ENCODE measurements around the gene TMBIM4. TPM values are rescaled to one million over a fixed set of nuclear protein-coding genes. Genes with fewer than 3 reads are reported as not detected.

The TMBIM4 gene
- total RNA-seq, 1 experiment from 2014 or later = 151 TPM

DNA sequence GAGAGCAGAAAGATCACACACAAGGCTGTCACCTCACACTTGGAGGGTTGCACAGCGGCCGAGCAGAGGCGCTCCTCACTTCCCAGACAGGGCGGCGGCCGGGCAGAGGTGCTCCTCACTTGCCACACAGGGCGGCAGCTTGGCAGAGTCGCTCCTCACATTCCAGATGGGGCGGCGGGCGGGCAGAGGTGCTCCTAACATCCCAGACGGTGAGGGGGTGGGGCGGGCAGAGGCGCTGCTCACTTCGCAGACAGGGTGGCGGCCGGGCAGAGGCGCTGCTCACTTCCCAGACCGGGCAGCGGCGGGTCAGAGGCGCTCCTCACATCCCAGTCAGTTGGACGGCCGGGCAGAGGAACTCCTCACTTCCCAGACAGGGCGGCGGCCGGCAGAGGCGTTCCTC lies 9.1 kb downstream of the TMBIM4 start:
- Histone ChIP-seq H3K36me3 (ENCODE audit: insufficient read depth, low read length) (peaks cover 13% of the 10 kb centered on the region), H3K4me2 (ENCODE audit: low read depth, low read length, poor library complexity, severe bottlenecking) (no peak overlapping the region), H3K4me3 (ENCODE audit: low read length) (no peak overlapping the region), H2AFZ (ENCODE audit: low read length) (no peak overlapping the region), H3K9me2 (replicated peaks; ENCODE audit: insufficient read depth, low read length) (no peaks in the 10 kb centered on the region), H3K9me3 (ENCODE audit: low read length) (0 out of 2 replicates have a peak, but pooled peaks cover under 1% of the 10 kb centered on the region), H3K79me2 (ENCODE audit: low read length) (peaks cover 88% of the 10 kb centered on the region), H3K27ac (ENCODE audit: low read length) (no peak overlapping the region), H3K9ac (ENCODE audit: low read length) (no peak overlapping the region), H4K20me1 (ENCODE audit: insufficient read depth, low read depth, low read length) (no peaks in the 10 kb centered on the region), H3K27me3 (ENCODE audit: low read length) (no peaks in the 10 kb centered on the region), H3K4me1 (ENCODE audit: low read length) (peaks cover 3% of the 10 kb centered on the region)
- no peak for DNase-seq

DNA sequence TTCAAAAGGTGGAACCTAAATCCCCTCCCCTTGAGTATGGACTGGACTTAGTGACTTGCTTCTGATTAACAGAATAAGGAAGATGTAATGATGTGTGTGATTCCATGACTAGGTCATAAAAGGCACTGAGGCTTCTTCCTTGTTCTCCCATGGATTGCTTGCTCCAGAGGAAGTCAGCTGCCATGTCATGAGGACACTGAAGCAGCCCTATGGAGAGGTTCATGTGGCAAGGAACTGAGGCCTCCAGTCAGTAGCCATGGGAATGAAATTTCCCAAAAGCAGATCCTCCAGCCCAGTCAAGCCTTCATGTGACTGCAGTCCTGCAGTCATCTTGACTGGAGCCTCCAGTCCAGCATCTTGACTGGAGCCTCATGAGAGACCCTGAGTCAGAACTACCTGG lies 10.7 kb downstream of the TMBIM4 start:
- no peak overlapping the region for H3K4me3 ChIP-seq (ENCODE audit: low read length)
- H3K27ac ChIP-seq (ENCODE audit: low read length) = no peak overlapping the region
- H3K36me3 ChIP-seq (ENCODE audit: insufficient read depth, low read length) = 0 out of 2 replicates have a peak, but pooled peaks cover 6% of the 10 kb centered on the region
- H3K27me3 ChIP-seq (ENCODE audit: low read length) = no peaks in the 10 kb centered on the region
- H4K20me1 ChIP-seq (ENCODE audit: insufficient read depth, low read depth, low read length) = no peaks in the 10 kb centered on the region
- no peak for DNase-seq
- no peak overlapping the region for H3K9ac ChIP-seq (ENCODE audit: low read length)
- no peaks in the 10 kb centered on the region for H3K9me3 ChIP-seq (ENCODE audit: low read length)
- H3K79me2 ChIP-seq (ENCODE audit: low read length) = peaks cover 88% of the 10 kb centered on the region
- peaks cover 3% of the 10 kb centered on the region for H3K4me1 ChIP-seq (ENCODE audit: low read length)
- H2AFZ ChIP-seq (ENCODE audit: low read length) = no peak overlapping the region
- H3K9me2 ChIP-seq (replicated peaks; ENCODE audit: insufficient read depth, low read length) = no peaks in the 10 kb centered on the region
- H3K4me2 ChIP-seq (ENCODE audit: low read depth, low read length, poor library complexity, severe bottlenecking) = no peak overlapping the region

DNA sequence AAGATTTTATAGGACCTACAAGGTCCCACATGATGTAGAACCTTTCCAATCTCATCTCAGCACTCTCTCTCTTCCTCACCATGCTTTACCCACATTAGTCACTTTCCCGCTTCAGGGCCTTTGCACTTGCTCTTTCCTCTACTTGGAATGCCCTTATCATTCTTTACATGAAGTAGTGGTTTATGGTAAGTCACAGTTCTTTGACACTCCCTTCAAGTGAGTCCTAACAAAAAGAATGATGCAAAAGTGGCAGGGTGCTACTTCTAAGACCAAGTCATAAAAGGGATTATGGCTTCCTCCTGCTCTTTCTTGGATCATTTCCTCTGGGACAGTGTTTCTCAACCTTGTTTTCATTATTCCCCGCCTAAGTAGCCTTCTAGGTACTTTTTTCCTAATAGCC lies 13.1 kb downstream of the TMBIM4 start:
- Histone ChIP-seq H3K9me3 (ENCODE audit: low read length) (no peaks in the 10 kb centered on the region), H3K36me3 (ENCODE audit: insufficient read depth, low read length) (peaks cover 9% of the 10 kb centered on the region; the same call in 1 of the 2 replicates), H3K4me1 (ENCODE audit: low read length) (no peaks in the 10 kb centered on the region; the same call in 1 of the 2 replicates), H4K20me1 (ENCODE audit: insufficient read depth, low read depth, low read length) (no peaks in the 10 kb centered on the region), H3K4me2 (ENCODE audit: low read depth, low read length, poor library complexity, severe bottlenecking) (no peak overlapping the region), H3K79me2 (ENCODE audit: low read length) (peaks cover 81% of the 10 kb centered on the region), H3K27me3 (ENCODE audit: low read length) (no peaks in the 10 kb centered on the region), H2AFZ (ENCODE audit: low read length) (no peak overlapping the region), H3K9me2 (replicated peaks; ENCODE audit: insufficient read depth, low read length) (no peaks in the 10 kb centered on the region), H3K27ac (ENCODE audit: low read length) (no peak overlapping the region), H3K4me3 (ENCODE audit: low read length) (no peak overlapping the region), H3K9ac (ENCODE audit: low read length) (no peak overlapping the region)
- no peak for DNase-seq

DNA sequence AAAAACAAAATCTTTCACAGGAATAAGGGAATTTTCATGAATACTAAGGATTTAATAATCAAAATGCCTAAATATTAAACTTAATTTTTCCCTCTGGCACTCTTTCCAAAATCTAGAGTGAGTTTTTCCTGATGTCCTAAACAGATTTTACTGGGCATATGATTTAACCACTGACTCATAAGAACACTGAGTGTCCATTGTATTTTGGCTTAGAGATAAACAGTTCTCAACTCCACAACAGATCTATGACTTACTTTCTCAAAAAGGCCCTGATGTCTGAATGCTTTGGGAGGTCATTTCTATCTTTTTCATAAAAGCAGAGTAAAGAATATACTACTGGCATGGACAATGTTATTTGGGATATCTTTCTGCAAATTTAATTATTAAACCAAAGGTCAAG lies 15.0 kb downstream of the TMBIM4 start:
- H3K4me3 ChIP-seq (ENCODE audit: low read length) = no peak overlapping the region
- no peak for DNase-seq
- no peaks in the 10 kb centered on the region for H4K20me1 ChIP-seq (ENCODE audit: insufficient read depth, low read depth, low read length)
- H3K9me3 ChIP-seq (ENCODE audit: low read length) = no peaks in the 10 kb centered on the region
- no peaks in the 10 kb centered on the region for H3K9me2 ChIP-seq (replicated peaks; ENCODE audit: insufficient read depth, low read length)
- no peak overlapping the region for H3K27ac ChIP-seq (ENCODE audit: low read length)
- H3K4me1 ChIP-seq (ENCODE audit: low read length) = no peaks in the 10 kb centered on the region; the same call in 1 of the 2 replicates
- H3K4me2 ChIP-seq (ENCODE audit: low read depth, low read length, poor library complexity, severe bottlenecking) = no peak overlapping the region
- H2AFZ ChIP-seq (ENCODE audit: low read length) = no peak overlapping the region
- H3K79me2 ChIP-seq (ENCODE audit: low read length) = peaks cover 72% of the 10 kb centered on the region
- H3K27me3 ChIP-seq (ENCODE audit: low read length) = no peaks in the 10 kb centered on the region
- peaks cover 10% of the 10 kb centered on the region; the same call in 1 of the 2 replicates for H3K36me3 ChIP-seq (ENCODE audit: insufficient read depth, low read length)
- H3K9ac ChIP-seq (ENCODE audit: low read length) = no peak overlapping the region

DNA sequence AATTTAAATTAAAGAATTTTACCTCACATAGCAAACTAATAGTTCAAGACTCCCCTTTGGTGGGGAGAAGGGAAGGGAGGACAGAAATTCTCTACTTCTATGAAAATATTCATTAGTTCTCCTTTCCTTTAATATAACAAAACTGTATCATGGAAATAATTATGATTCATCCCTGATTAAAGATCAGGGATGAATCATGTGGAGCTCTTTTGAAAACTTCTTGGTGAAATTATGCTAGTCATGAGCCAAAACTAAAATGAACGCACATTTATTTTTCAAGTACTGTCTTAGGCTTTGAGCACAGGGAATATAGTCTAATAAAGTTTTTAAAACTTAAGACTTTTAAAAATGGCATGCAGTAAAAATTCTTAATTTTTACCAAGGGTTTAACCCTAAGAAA lies 17.1 kb downstream of the TMBIM4 start:
- no peaks in the 10 kb centered on the region for H3K4me1 ChIP-seq (ENCODE audit: low read length)
- H3K4me2 ChIP-seq (ENCODE audit: low read depth, low read length, poor library complexity, severe bottlenecking) = no peak overlapping the region
- no peak overlapping the region for H3K4me3 ChIP-seq (ENCODE audit: low read length)
- H3K27me3 ChIP-seq (ENCODE audit: low read length) = no peaks in the 10 kb centered on the region
- H3K9me2 ChIP-seq (replicated peaks; ENCODE audit: insufficient read depth, low read length) = no peaks in the 10 kb centered on the region
- peaks cover 9% of the 10 kb centered on the region; the same call in 1 of the 2 replicates for H3K36me3 ChIP-seq (ENCODE audit: insufficient read depth, low read length)
- no peaks in the 10 kb centered on the region for H3K9me3 ChIP-seq (ENCODE audit: low read length)
- no peak overlapping the region for H2AFZ ChIP-seq (ENCODE audit: low read length)
- H3K27ac ChIP-seq (ENCODE audit: low read length) = no peak overlapping the region
- peaks cover 61% of the 10 kb centered on the region for H3K79me2 ChIP-seq (ENCODE audit: low read length)
- H3K9ac ChIP-seq (ENCODE audit: low read length) = no peak overlapping the region
- DNase-seq = no peak
- H4K20me1 ChIP-seq (ENCODE audit: insufficient read depth, low read depth, low read length) = no peaks in the 10 kb centered on the region

DNA sequence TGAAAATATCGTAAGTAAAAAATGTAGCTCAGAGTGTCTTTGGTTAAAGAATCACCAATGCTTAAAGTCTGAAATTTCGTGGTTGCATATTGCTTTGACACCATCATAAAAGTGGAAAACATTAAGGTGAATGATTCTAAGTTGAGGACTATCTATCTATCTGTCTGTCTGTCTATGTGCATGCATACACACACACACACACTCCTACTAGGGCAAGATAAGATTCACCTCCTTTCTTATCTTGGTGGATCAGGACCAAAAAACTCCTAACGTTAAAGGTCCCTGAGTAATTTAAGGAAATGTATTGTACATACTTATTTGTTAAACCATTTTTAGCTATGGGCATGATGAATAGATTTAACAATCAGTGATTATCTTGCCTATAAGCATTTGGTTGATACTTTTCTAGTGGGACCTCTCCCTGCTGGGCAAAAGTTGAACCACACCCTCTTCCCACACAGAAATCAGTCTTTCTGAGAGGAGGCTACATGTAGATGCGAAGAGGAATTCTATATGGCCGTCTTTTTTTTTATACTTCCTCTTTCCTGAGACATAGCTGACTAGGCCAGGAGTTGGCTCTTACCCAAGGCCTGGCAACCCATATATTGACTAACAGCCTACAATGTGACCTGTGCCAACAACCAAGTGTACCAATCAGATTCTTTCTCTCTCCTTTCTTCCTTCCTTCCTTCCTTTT lies 19.9 kb downstream of the TMBIM4 start:
- Histone ChIP-seq H4K20me1 (ENCODE audit: insufficient read depth, low read depth, low read length) (no peaks in the 10 kb centered on the region), H3K9me3 (ENCODE audit: low read length) (no peaks in the 10 kb centered on the region), H3K79me2 (ENCODE audit: low read length) (peaks cover 32% of the 10 kb centered on the region), H2AFZ (ENCODE audit: low read length) (no peak overlapping the region), H3K27me3 (ENCODE audit: low read length) (no peaks in the 10 kb centered on the region), H3K36me3 (ENCODE audit: insufficient read depth, low read length) (peaks cover 14% of the 10 kb centered on the region; the same call in 1 of the 2 replicates), H3K4me2 (ENCODE audit: low read depth, low read length, poor library complexity, severe bottlenecking) (no peak overlapping the region), H3K4me3 (ENCODE audit: low read length) (no peak overlapping the region), H3K4me1 (ENCODE audit: low read length) (no peaks in the 10 kb centered on the region), H3K9me2 (replicated peaks; ENCODE audit: insufficient read depth, low read length) (no peaks in the 10 kb centered on the region), H3K9ac (ENCODE audit: low read length) (no peak overlapping the region), H3K27ac (ENCODE audit: low read length) (no peak overlapping the region)
- no peak for DNase-seq

DNA sequence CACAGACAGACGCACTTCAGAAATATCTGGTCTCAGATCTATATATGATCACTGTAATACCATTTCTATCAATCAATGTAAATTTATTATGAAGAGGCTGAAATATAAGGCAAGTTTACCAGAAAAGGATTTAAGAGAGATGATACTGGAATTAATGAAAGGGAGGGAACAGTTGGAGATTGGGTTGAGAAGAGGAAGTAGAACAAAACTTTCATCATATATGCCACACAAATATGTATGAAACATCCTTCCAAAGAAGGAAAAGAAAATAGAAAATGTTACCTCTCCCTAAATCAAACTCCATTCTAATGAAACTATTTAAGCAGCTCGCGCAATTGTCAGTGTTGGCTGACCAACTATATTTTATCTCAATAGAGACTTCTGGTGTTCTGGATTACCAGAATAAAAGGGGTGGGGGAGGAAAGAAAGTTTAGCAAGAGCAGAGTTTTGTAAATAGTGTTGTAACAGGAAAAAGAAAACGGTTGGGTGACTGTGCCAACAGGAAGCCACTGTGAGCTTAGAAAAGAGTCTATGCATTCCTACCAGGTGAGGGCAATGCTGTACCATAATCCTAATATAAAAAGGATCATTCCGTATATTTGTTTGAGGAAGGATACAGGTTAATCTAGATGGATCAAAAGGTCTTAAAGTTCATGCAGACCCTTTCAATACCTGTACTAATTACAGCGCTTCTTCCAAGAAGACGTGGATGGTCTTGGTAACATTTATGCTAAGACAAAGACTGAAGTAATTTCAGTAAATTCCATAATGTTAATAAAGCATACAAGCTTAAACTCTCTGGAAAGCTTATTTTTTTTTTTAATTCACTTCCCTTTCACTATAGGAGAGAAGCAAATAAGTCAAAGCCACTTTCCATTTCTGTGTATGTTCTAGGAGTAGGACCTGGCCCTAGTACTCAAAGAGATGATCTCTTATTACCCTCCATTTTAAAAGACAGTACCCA lies 24.7 kb downstream of the TMBIM4 start:
- no peak for DNase-seq
- no peaks in the 10 kb centered on the region for H3K27me3 ChIP-seq (ENCODE audit: low read length)
- H3K36me3 ChIP-seq (ENCODE audit: insufficient read depth, low read length) = peaks cover 43% of the 10 kb centered on the region
- peaks cover 10% of the 10 kb centered on the region; the same call in 1 of the 2 replicates for H3K9me3 ChIP-seq (ENCODE audit: low read length)
- no peaks in the 10 kb centered on the region for H4K20me1 ChIP-seq (ENCODE audit: insufficient read depth, low read depth, low read length)
- H3K27ac ChIP-seq (ENCODE audit: low read length) = no peak overlapping the region
- peaks cover 23% of the 10 kb centered on the region for H3K79me2 ChIP-seq (ENCODE audit: low read length)
- H3K4me3 ChIP-seq (ENCODE audit: low read length) = no peak overlapping the region
- H3K9me2 ChIP-seq (replicated peaks; ENCODE audit: insufficient read depth, low read length) = no peaks in the 10 kb centered on the region
- H3K4me1 ChIP-seq (ENCODE audit: low read length) = no peaks in the 10 kb centered on the region
- no peak overlapping the region for H3K4me2 ChIP-seq (ENCODE audit: low read depth, low read length, poor library complexity, severe bottlenecking)
- H2AFZ ChIP-seq (ENCODE audit: low read length) = no peak overlapping the region
- no peak overlapping the region for H3K9ac ChIP-seq (ENCODE audit: low read length)

DNA sequence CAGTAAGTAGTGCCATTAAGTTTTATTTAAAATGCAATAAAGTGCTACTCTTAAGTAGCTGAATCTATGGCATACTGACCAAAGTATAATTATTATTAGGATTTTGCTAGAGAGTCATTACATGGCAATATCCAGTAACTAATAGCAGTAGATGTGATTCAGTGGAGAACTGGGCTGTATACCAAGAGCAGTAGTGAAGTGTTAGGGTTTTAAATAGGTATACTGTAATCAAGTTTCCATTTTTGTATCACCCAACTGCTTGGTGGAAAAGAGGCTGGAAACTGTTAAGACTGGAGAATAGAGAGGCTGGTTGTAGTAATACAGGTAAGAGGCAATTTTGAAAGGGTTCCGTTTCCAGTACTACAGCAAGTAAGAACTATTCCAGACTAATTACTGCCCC lies 25.9 kb downstream of the TMBIM4 start:
- H3K36me3 ChIP-seq (ENCODE audit: insufficient read depth, low read length) = peaks cover 54% of the 10 kb centered on the region

More for the DNA sequence above, 25.9 kb downstream of the TMBIM4 start:
- Histone ChIP-seq H3K9me3 (ENCODE audit: low read length) (peaks cover 10% of the 10 kb centered on the region; the same call in 1 of the 2 replicates), H3K9ac (ENCODE audit: low read length) (no peak overlapping the region), H3K9me2 (replicated peaks; ENCODE audit: insufficient read depth, low read length) (no peaks in the 10 kb centered on the region), H3K4me3 (ENCODE audit: low read length) (no peak overlapping the region), H4K20me1 (ENCODE audit: insufficient read depth, low read depth, low read length) (no peaks in the 10 kb centered on the region), H3K27ac (ENCODE audit: low read length) (no peak overlapping the region), H3K4me1 (ENCODE audit: low read length) (no peaks in the 10 kb centered on the region), H3K27me3 (ENCODE audit: low read length) (no peaks in the 10 kb centered on the region), H3K79me2 (ENCODE audit: low read length) (peaks cover 20% of the 10 kb centered on the region), H3K4me2 (ENCODE audit: low read depth, low read length, poor library complexity, severe bottlenecking) (no peak overlapping the region), H2AFZ (ENCODE audit: low read length) (no peak overlapping the region)
- no peak for DNase-seq

All from Karpas-422 (cell line).